HEK293 (cell line): ENCODE measurements around the gene FAAP100.

ENCODE experiments used
- CTCF ChIA-PET: fragments of 350-600 bp; formaldehyde crosslinking; extraction: SDS; loops from one replicate; lab custom pipeline; 2021; ENCODE audit warnings: antibody characterized with exemption; lab: Yijun Ruan, JAX
- POLR2A ChIA-PET: fragments of 300-600 bp; formaldehyde crosslinking; extraction: SDS; loops from one replicate; lab custom pipeline; 2020; ENCODE audit warnings: antibody characterized with exemption, inconsistent platforms; lab: Yijun Ruan, JAX
- H3K27ac ChIP-seq: fragments of 200-500 bp; sonication (Bioruptor generic); 2 replicates; pipeline ENCODE4 v1.5.1; 2014; ENCODE audit warnings: low read depth, low read length, control low read depth, inconsistent platforms; ENCODE audit errors: extremely low read depth
- H3K36me3 ChIP-seq, 2 experiments: fragments of 200-500 bp in 1 of 2; sonication (Bioruptor generic) in 1 of 2; 1 replicate in 1 of 2; 2 replicates in 1 of 2; pipeline ENCODE4 v1.5.1; 2014 to 2017; ENCODE audit warnings: inconsistent platforms in 2 of 2, low read length in 2 of 2; ENCODE audit not compliant: control insufficient read depth in 2 of 2, insufficient read depth in 1 of 2
- H3K4me1 ChIP-seq: fragments of 200-500 bp; sonication (Bioruptor generic); 2 replicates; pipeline ENCODE4 v1.5.1; 2014; ENCODE audit warnings: mild to moderate bottlenecking, low read length, inconsistent platforms; ENCODE audit not compliant: control insufficient read depth, insufficient read depth
- H3K4me3 ChIP-seq: 2 replicates; pipeline ENCODE4 v1.5.1; 2011; ENCODE audit warnings: low read depth, mild to moderate bottlenecking, control low read depth, low read length, moderate library complexity
- H3K9me3 ChIP-seq: fragments of 200-500 bp; sonication (Bioruptor generic); 2 replicates; pipeline ENCODE4 v1.5.1; 2014; ENCODE audit warnings: low read depth, low read length, inconsistent platforms; ENCODE audit not compliant: control insufficient read depth, insufficient read depth
- HOXC10 ChIP-seq: sonication (generic); formaldehyde crosslinking; IDR thresholded peaks from 2 replicates; pipeline ENCODE4 v1.8.1; 2023; ENCODE audit warnings: mild to moderate bottlenecking, missing genetic modification reagents
- IKZF3 ChIP-seq: fragments of 450-650 bp; IDR thresholded peaks from 2 replicates; pipeline ENCODE4 v1.5.0; 2018; ENCODE audit warnings: missing biosample characterization, mild to moderate bottlenecking, missing genetic modification characterization, moderate library complexity
- KLF8 ChIP-seq: fragments of 450-650 bp; formaldehyde crosslinking; IDR thresholded peaks from 2 replicates; pipeline ENCODE4 v1.5.1; 2016; ENCODE audit warnings: missing biosample characterization, missing genetic modification characterization
- PRDM4 ChIP-seq: fragments of 450-650 bp; formaldehyde crosslinking; IDR thresholded peaks from 2 replicates; pipeline ENCODE4 v1.5.1; 2017; ENCODE audit warnings: missing biosample characterization, missing genetic modification characterization
- SALL2 ChIP-seq: fragments of 450-650 bp; formaldehyde crosslinking; IDR thresholded peaks from 2 replicates; pipeline ENCODE4 v1.5.0; 2017; ENCODE audit warnings: missing biosample characterization, mild to moderate bottlenecking, missing genetic modification characterization, borderline replicate concordance
- SP3 ChIP-seq: fragments of 450-650 bp; formaldehyde crosslinking; IDR thresholded peaks from 2 replicates; pipeline ENCODE4 v1.5.1; 2016; ENCODE audit warnings: missing biosample characterization, missing genetic modification characterization
- ZFP41 ChIP-seq: fragments of 450-650 bp; formaldehyde crosslinking; IDR thresholded peaks from 2 replicates; pipeline ENCODE4 v1.5.1; 2016; ENCODE audit warnings: missing biosample characterization, missing genetic modification characterization, borderline replicate concordance
- ZNF140 ChIP-seq: fragments of 450-650 bp; formaldehyde crosslinking; IDR thresholded peaks from 2 replicates; pipeline ENCODE4 v1.5.1; 2016; ENCODE audit warnings: missing biosample characterization, missing genetic modification characterization
- ZNF350 ChIP-seq: fragments of 450-650 bp; formaldehyde crosslinking; IDR thresholded peaks from 2 replicates; pipeline ENCODE4 v1.5.0; 2017; ENCODE audit warnings: missing biosample characterization, mild to moderate bottlenecking, missing genetic modification characterization
- ZNF433 ChIP-seq: fragments of 450-650 bp; formaldehyde crosslinking; IDR thresholded peaks from 2 replicates; pipeline ENCODE4 v1.5.1; 2016; ENCODE audit warnings: missing biosample characterization, missing genetic modification characterization, low read depth
- ZNF529 ChIP-seq: fragments of 450-650 bp; formaldehyde crosslinking; IDR thresholded peaks from 2 replicates; pipeline ENCODE4 v1.5.1; 2017; ENCODE audit warnings: missing genetic modification characterization, missing biosample characterization; ENCODE audit not compliant: insufficient replicate concordance
- ZNF692 ChIP-seq: fragments of 450-650 bp; formaldehyde crosslinking; IDR thresholded peaks from 2 replicates; pipeline ENCODE4 v1.5.1; 2016; ENCODE audit warnings: missing biosample characterization, missing genetic modification characterization
- ZNF701 ChIP-seq: fragments of 450-650 bp; formaldehyde crosslinking; IDR thresholded peaks from 2 replicates; pipeline ENCODE4 v1.5.1; 2016; ENCODE audit warnings: missing biosample characterization, missing genetic modification characterization
- ZNF707 ChIP-seq: fragments of 450-650 bp; formaldehyde crosslinking; IDR thresholded peaks from 2 replicates; pipeline ENCODE4 v1.5.1; 2016; ENCODE audit warnings: missing biosample characterization, missing genetic modification characterization
- ZNF747 ChIP-seq: fragments of 450-650 bp; formaldehyde crosslinking; IDR thresholded peaks from 2 replicates; pipeline ENCODE4 v1.5.1; 2016; ENCODE audit warnings: missing biosample characterization, missing genetic modification characterization
- ZNF785 ChIP-seq: fragments of 450-650 bp; formaldehyde crosslinking; IDR thresholded peaks from 2 replicates; pipeline ENCODE4 v1.5.1; 2016; ENCODE audit warnings: missing biosample characterization, missing genetic modification characterization
- ZSCAN30 ChIP-seq: fragments of 450-650 bp; IDR thresholded peaks from 2 replicates; pipeline ENCODE4 v1.5.1; 2018; ENCODE audit warnings: missing biosample characterization, mild to moderate bottlenecking, missing genetic modification characterization, moderate library complexity
- TF ChIP-seq, protein P1 (sequence below): fragments of 450-650 bp; formaldehyde crosslinking; IDR thresholded peaks from 2 replicates; pipeline ENCODE4 v1.5.1; 2016; ENCODE audit warnings: missing biosample characterization, missing genetic modification characterization
- TF ChIP-seq, protein P2 (sequence below): fragments of 450-650 bp; formaldehyde crosslinking; IDR thresholded peaks from 2 replicates; pipeline ENCODE4; 2016; ENCODE audit warnings: missing biosample characterization, missing genetic modification characterization
- TF ChIP-seq, protein P3 (sequence below): fragments of 450-650 bp; formaldehyde crosslinking; IDR thresholded peaks from 2 replicates; pipeline ENCODE4 v1.5.1; 2016; ENCODE audit warnings: missing biosample characterization, missing genetic modification characterization, low read depth
- TF ChIP-seq, protein P4 (sequence below): fragments of 450-650 bp; formaldehyde crosslinking; IDR thresholded peaks from 2 replicates; pipeline ENCODE4 v1.5.1; 2016; ENCODE audit warnings: missing biosample characterization, missing genetic modification characterization

The FAAP100 gene

GRCh38 chr17:81512562-81513371 lies 39.4 kb downstream of the FAAP100 start, which contains the start of gene ACTG1 (continued):
- TF ChIP-seq PRDM4, result 0 out of 2 replicates have a peak, but pooled peaks have one; percentile 15
- TF ChIP-seq ZNF707 (tag by site-specific recombination), result no peak
- TF ChIP-seq ZSCAN30 (tag by site-specific recombination), result peak; percentile 88
- no peak for TF ChIP-seq ZNF140 (tag by site-specific recombination)
- no peak for TF ChIP-seq ZNF350 (tag by site-specific recombination)
- TF ChIP-seq, protein P1, sequence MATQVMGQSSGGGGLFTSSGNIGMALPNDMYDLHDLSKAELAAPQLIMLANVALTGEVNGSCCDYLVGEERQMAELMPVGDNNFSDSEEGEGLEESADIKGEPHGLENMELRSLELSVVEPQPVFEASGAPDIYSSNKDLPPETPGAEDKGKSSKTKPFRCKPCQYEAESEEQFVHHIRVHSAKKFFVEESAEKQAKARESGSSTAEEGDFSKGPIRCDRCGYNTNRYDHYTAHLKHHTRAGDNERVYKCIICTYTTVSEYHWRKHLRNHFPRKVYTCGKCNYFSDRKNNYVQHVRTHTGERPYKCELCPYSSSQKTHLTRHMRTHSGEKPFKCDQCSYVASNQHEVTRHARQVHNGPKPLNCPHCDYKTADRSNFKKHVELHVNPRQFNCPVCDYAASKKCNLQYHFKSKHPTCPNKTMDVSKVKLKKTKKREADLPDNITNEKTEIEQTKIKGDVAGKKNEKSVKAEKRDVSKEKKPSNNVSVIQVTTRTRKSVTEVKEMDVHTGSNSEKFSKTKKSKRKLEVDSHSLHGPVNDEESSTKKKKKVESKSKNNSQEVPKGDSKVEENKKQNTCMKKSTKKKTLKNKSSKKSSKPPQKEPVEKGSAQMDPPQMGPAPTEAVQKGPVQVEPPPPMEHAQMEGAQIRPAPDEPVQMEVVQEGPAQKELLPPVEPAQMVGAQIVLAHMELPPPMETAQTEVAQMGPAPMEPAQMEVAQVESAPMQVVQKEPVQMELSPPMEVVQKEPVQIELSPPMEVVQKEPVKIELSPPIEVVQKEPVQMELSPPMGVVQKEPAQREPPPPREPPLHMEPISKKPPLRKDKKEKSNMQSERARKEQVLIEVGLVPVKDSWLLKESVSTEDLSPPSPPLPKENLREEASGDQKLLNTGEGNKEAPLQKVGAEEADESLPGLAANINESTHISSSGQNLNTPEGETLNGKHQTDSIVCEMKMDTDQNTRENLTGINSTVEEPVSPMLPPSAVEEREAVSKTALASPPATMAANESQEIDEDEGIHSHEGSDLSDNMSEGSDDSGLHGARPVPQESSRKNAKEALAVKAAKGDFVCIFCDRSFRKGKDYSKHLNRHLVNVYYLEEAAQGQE (tag by site-specific recombination), result peak; percentile 37; the same call in 1 of the 2 replicates
- TF ChIP-seq, protein P2, sequence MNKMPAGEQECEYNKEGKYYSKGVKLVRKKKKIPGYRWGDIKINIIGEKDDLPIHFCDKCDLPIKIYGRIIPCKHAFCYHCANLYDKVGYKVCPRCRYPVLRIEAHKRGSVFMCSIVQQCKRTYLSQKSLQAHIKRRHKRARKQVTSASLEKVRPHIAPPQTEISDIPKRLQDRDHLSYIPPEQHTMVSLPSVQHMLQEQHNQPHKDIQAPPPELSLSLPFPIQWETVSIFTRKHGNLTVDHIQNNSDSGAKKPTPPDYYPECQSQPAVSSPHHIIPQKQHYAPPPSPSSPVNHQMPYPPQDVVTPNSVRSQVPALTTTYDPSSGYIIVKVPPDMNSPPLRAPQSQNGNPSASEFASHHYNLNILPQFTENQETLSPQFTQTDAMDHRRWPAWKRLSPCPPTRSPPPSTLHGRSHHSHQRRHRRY (tag by site-specific recombination), result 0 out of 2 replicates have a peak, but pooled peaks have one; percentile 30
- 0 out of 2 replicates have a peak, but pooled peaks have one; percentile 9 for TF ChIP-seq KLF8
- 0 out of 2 replicates have a peak, but pooled peaks have one; percentile 16 for TF ChIP-seq HOXC10 (CRISPR knock-in tag)
- no peak for TF ChIP-seq ZNF701
- TF ChIP-seq, all 188 proteins: peak for 25

DNA sequence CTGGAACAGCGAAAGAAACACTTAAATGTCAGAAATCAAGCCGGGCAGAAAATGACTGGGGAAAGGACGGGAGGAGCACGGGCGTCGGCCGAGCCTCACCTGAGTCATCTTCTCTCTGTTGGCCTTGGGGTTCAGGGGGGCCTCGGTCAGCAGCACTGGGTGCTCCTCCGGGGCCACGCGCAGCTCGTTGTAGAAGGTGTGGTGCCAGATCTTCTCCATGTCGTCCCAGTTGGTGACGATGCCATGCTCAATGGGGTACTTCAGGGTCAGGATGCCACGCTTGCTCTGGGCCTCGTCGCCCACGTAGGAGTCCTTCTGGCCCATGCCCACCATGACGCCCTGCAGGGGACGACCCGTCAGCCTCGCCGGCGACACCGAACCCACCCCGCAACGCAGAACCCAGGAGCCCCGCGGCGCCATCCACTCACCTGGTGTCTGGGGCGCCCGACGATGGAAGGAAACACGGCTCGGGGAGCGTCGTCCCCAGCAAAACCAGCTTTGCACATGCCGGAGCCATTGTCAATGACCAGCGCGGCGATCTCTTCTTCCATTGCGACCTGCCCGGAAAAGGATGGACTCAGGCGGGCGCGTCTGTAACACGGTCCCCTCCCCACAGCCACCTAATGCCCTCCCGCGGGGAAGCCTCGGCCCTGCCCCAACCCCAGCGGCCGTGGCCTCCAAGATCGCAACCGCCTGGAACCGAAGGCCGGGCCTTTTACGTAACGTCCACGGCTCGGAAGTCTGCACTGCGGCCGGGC lies 40.2 kb downstream of the FAAP100 start:
- Histone ChIP-seq H3K27ac (peak overlapping the region; percentile 100), H3K9me3 (no peaks in the 10 kb centered on the region), H3K4me1 (peaks cover 17% of the 10 kb centered on the region), H3K4me3 (peak overlapping the region; percentile 92), H3K36me3 (peaks cover 18 to 40% of the 10 kb centered on the region in 2 experiments)
- ChIA-PET POLR2A (interaction anchor here (0.6 to 9.9 kb wide), 29 partner anchors 9 to 356 kb away, joined by 3 to 85 read pairs (median 4); partner anchors contain the start of genes ARL16, BAHCC1, CCDC137 and CEP131), CTCF (interaction anchor here (0.6 to 1.2 kb wide), 2 partner anchors 52 to 114 kb away, joined by 3 read pairs; no protein-coding TSS in a partner anchor)
- TF ChIP-seq SP3 (tag by site-specific recombination) (0 out of 2 replicates have a peak, but pooled peaks have one; percentile 46), ZNF529 (tag by site-specific recombination) (no peak), ZNF350 (tag by site-specific recombination) (no peak), IKZF3 (tag by site-specific recombination) (no peak), ZNF692 (no peak), ZNF433 (tag by site-specific recombination) (no peak), ZFP41 (tag by site-specific recombination) (no peak), ZNF785 (tag by site-specific recombination) (no peak), ZNF747 (tag by site-specific recombination) (no peak), SALL2 (tag by site-specific recombination) (no peak)
- TF ChIP-seq, protein P3, sequence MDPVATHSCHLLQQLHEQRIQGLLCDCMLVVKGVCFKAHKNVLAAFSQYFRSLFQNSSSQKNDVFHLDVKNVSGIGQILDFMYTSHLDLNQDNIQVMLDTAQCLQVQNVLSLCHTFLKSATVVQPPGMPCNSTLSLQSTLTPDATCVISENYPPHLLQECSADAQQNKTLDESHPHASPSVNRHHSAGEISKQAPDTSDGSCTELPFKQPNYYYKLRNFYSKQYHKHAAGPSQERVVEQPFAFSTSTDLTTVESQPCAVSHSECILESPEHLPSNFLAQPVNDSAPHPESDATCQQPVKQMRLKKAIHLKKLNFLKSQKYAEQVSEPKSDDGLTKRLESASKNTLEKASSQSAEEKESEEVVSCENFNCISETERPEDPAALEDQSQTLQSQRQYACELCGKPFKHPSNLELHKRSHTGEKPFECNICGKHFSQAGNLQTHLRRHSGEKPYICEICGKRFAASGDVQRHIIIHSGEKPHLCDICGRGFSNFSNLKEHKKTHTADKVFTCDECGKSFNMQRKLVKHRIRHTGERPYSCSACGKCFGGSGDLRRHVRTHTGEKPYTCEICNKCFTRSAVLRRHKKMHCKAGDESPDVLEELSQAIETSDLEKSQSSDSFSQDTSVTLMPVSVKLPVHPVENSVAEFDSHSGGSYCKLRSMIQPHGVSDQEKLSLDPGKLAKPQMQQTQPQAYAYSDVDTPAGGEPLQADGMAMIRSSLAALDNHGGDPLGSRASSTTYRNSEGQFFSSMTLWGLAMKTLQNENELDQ (tag by site-specific recombination), result no peak
- TF ChIP-seq, protein P4, sequence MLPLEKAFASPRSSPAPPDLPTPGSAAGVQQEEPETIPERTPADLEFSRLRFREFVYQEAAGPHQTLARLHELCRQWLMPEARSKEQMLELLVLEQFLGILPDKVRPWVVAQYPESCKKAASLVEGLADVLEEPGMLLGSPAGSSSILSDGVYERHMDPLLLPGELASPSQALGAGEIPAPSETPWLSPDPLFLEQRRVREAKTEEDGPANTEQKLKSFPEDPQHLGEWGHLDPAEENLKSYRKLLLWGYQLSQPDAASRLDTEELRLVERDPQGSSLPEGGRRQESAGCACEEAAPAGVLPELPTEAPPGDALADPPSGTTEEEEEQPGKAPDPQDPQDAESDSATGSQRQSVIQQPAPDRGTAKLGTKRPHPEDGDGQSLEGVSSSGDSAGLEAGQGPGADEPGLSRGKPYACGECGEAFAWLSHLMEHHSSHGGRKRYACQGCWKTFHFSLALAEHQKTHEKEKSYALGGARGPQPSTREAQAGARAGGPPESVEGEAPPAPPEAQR (tag by site-specific recombination), result no peak
